ENCODE data around the gene TSGA10IP.

GRCh38 chr11:66006891-66007176, 61.6 kb downstream of the TSGA10IP start:
- TF ChIP-seq EP300 (IDR thresholded peaks at IDR 0.05): no peak
- no peak for TF ChIP-seq CTCF (IDR thresholded peaks at IDR 0.05)

Data from gastroesophageal sphincter (tissue), 3 donors.